A673 (cell line): Measurements from ENCODE around the gene NPAS2.

Experiments used
- CTCF ChIP-seq: fragments of 300-800, 200-600 bp; sonication (generic); conservative IDR thresholded peaks from 2 replicates; pipeline ENCODE4 v1.5.1; 2017; ENCODE audit warnings: low read depth, mild to moderate bottlenecking, antibody characterized with exemption, low read length, moderate library complexity, mixed read lengths
- EZH2 ChIP-seq: fragments of 200-600 bp; sonication (generic); IDR thresholded peaks from 2 replicates; pipeline ENCODE4 v1.6.1; 2017; ENCODE audit warnings: borderline replicate concordance, low read depth, mild to moderate bottlenecking, mixed read lengths, antibody characterized with exemption, low read length; ENCODE audit not compliant: poor library complexity, severe bottlenecking

GRCh38 chr2:100780203-100781008 lies 39.5 kb upstream of the NPAS2 start:
- TF ChIP-seq CTCF (no peak), EZH2 (no peak)
